NB4 (cell line): ENCODE data around the gene TMEM200A.

ENCODE experiments used
- DNase-seq: peaks from one replicate; pipeline ENCODE4 v3.0.0; 2010; ENCODE audit warnings: low read depth
- H3K4me3 ChIP-seq: one replicate; pipeline ENCODE4 v1.5.1; 2011; ENCODE audit warnings: mild to moderate bottlenecking, low read depth, low read length, moderate library complexity
- MYC ChIP-seq: IDR thresholded peaks from 2 replicates; pipeline ENCODE4 v1.6.1; 2011; ENCODE audit warnings: low read depth, low read length
- POLR2A ChIP-seq: IDR thresholded peaks from 2 replicates; pipeline ENCODE4 v1.6.1; 2011; ENCODE audit warnings: mild to moderate bottlenecking; ENCODE audit not compliant: insufficient read length; ENCODE audit errors: extremely low read depth
- TF ChIP-seq, protein P1 (sequence below): IDR thresholded peaks from one replicate; pipeline ENCODE4 v1.5.1; 2012; ENCODE audit warnings: low read depth, low read length
- TF ChIP-seq, protein P2 (sequence below): IDR thresholded peaks from 2 replicates; pipeline ENCODE4 v1.6.1; 2011; ENCODE audit warnings: low read depth, low read length

TMEM200A gene

DNA sequence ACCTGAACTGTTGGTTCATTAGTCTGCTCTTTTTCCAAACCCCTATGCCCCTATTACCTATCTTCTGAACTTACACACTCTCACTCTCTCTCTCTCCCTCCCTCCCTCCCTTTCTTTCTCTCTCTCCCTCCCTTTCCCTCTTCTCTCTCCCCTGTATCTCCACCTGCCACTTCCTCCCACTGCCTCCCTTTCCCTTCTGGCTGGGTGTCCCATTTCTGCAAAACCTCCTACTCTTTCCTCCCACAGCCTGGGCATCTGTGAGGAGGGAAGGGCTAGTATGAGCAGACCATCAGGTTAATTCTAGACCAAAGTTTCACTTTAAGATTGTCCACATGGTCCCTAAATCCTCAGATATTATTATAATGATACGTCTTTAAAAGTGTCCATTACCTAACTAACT lies 95.1 kb downstream of the TMEM200A start:
- H3K4me3 ChIP-seq = no peak overlapping the region
- no peak for DNase-seq
- TF ChIP-seq MYC = no peak
- TF ChIP-seq, protein P1, sequence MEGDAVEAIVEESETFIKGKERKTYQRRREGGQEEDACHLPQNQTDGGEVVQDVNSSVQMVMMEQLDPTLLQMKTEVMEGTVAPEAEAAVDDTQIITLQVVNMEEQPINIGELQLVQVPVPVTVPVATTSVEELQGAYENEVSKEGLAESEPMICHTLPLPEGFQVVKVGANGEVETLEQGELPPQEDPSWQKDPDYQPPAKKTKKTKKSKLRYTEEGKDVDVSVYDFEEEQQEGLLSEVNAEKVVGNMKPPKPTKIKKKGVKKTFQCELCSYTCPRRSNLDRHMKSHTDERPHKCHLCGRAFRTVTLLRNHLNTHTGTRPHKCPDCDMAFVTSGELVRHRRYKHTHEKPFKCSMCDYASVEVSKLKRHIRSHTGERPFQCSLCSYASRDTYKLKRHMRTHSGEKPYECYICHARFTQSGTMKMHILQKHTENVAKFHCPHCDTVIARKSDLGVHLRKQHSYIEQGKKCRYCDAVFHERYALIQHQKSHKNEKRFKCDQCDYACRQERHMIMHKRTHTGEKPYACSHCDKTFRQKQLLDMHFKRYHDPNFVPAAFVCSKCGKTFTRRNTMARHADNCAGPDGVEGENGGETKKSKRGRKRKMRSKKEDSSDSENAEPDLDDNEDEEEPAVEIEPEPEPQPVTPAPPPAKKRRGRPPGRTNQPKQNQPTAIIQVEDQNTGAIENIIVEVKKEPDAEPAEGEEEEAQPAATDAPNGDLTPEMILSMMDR = no peak
- TF ChIP-seq POLR2A = no peak
- TF ChIP-seq, protein P2, sequence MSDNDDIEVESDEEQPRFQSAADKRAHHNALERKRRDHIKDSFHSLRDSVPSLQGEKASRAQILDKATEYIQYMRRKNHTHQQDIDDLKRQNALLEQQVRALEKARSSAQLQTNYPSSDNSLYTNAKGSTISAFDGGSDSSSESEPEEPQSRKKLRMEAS = no peak

DNA sequence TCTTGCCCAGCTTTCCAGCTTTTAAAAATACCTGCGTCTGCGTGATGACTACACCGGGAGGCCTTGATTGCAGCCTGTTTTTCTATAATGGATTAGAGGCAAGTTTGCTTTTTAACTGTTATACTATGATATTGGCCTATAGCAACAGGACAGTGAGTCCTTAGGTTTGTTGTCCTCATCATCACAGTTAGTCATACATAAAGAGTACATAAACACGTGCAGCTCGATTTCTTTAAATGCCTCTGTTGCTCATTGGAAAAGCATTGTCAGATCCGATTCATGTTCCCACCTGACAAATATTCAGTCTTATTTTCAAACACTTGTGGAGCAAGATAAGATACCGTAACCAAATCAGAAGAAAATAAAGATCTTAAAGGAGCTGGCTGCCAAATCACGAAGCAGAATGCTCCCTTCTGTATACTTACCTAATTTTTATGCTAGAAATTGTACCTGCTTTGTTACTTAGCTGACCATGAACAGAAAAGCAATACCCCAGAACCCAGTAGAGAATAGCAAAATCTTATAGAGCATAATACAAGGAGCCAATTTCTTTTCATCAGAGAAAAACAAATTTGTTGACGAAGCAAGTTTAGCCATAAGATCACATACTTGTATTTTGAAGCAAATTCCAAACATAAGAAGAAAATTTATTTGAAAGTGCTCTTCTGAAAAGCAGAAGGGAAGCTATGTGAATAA lies 100.4 kb downstream of the TMEM200A start:
- no peak for DNase-seq
- TF ChIP-seq, protein P1 = no peak
- TF ChIP-seq MYC = no peak
- no peak for TF ChIP-seq POLR2A
- TF ChIP-seq, protein P2 = no peak
- H3K4me3 ChIP-seq = no peak overlapping the region

DNA sequence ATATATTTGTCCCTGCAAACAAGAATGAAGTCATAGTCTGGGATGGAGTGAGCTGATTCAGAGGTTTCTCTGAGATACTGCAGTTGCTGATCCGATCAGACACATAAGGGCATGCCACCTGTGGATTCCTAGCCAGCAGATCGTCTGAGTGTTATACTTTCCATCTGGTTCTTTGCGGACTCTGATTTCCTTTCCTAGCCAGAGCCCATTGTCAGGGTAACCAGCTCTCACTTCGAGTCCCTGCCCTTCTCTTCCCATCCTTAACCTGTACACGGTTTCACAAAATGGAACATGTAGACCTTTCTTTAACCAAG lies 100.9 kb downstream of the TMEM200A start:
- H3K4me3 ChIP-seq = no peak overlapping the region
- TF ChIP-seq, protein P2 = no peak
- TF ChIP-seq MYC (no peak), POLR2A (no peak)
- TF ChIP-seq, protein P1 = no peak
- DNase-seq = no peak

DNA sequence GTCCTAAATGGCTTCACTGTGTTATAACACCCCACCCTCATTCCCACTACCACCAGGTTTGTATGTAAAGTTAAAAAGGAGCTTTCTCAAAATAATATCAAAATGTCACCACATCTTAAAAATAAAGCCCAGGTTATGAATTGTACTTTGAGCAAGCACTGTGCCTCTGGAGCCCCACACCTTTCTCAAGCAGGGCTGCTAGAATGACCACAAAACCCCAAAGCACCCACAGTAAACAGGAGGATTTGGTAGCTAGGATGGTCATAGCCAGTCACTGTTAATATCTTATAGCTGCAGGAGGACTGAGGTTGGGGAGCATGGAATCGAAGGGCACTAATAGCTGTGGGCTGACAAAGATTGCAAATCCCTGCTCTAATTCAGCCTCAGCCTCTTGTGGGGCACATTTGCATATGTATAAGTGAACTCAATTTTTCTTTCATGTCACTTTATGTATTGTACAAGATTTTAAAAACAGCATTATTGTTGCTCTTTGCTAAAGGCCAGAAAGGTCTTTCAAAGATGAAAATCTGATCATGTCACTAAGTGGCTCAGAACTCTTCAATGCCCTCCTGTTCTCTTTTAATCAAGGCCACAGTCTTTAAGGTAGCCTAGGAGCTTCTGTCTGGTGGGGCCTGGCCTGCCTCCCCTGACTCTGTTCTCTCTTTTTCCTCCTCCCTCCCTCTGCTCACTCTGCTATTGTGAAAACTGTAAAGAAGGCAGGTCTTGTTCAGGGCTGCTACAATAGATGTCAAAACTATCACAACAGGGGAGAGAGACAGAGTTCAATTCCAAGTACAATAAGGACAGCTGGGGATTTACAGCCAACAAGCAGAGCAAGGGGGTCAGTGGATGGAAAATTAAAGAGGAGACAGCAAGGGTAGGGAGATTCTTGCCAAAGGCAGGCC lies 101.6 kb downstream of the TMEM200A start:
- DNase-seq = no peak
- no peak overlapping the region for H3K4me3 ChIP-seq
- TF ChIP-seq, protein P1 = no peak
- TF ChIP-seq POLR2A (no peak), MYC (no peak)
- TF ChIP-seq, protein P2 = no peak

DNA sequence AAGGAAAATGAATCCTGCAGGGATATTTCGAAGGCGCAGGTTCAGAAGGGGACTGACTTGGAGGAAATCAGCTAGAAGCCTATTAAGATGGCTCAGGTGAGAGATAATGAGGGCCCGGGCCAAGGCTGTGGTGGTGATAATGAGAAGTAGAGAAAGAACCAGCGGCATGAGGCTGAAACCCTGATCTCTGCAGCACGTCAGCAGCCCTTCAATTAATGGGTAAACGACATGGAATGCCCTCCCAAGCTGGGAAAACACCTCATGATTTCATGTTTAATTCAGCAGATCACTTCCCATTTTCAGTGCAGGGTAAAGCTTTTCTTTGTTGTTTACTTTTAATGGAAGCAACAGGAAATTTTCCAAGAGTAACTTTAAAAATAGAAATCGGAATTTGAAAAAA lies 104.9 kb downstream of the TMEM200A start:
- DNase-seq = no peak
- H3K4me3 ChIP-seq = no peak overlapping the region
- TF ChIP-seq, protein P2 = no peak
- TF ChIP-seq POLR2A (no peak), MYC (no peak)
- TF ChIP-seq, protein P1 = no peak
